SK-N-SH treated with all-trans-retinoic acid at 6 μM for 48 hours (cell line): Measurements from ENCODE around the gene AGR2.

Source experiments
- ARNTL ChIP-seq: fragments of 450-650 bp; formaldehyde crosslinking; IDR thresholded peaks from 2 replicates; pipeline ENCODE4 v1.5.0; 2020; ENCODE audit warnings: low read depth, mild to moderate bottlenecking, moderate library complexity, borderline replicate concordance
- BACH2 ChIP-seq: fragments of 250-450 bp; sonication (Bioruptor Pico); IDR thresholded peaks from 2 replicates; pipeline ENCODE4 v1.9.0; 2021; ENCODE audit warnings: mild to moderate bottlenecking, borderline replicate concordance
- RARB ChIP-seq: fragments of 250-450 bp; sonication (Bioruptor Pico); IDR thresholded peaks from 2 replicates; pipeline ENCODE4 v1.8.0; 2021; ENCODE audit warnings: mild to moderate bottlenecking, moderate library complexity
- TOX ChIP-seq: fragments of 250-450 bp; sonication (Bioruptor Pico); IDR thresholded peaks from 2 replicates; pipeline ENCODE4 v1.8.0; 2021; ENCODE audit warnings: mild to moderate bottlenecking, moderate library complexity, borderline replicate concordance
- ZFP3 ChIP-seq: fragments of 250-450 bp; sonication (Bioruptor Pico); IDR thresholded peaks from 2 replicates; pipeline ENCODE4 v1.5.0; 2020; ENCODE audit warnings: mild to moderate bottlenecking, moderate library complexity
- ZFP30 ChIP-seq: fragments of 450-650 bp; formaldehyde crosslinking; IDR thresholded peaks from 2 replicates; pipeline ENCODE4 v1.5.0; 2022; ENCODE audit warnings: mild to moderate bottlenecking, moderate library complexity
- TF ChIP-seq, protein P1 (sequence below): fragments of 250-450 bp; sonication (Bioruptor Pico); IDR thresholded peaks from 2 replicates; pipeline ENCODE4 v1.8.0; 2020; ENCODE audit warnings: mild to moderate bottlenecking, moderate library complexity, borderline replicate concordance
- TF ChIP-seq, protein P2 (sequence below): fragments of 250-450 bp; sonication (Bioruptor Pico); IDR thresholded peaks from 2 replicates; pipeline ENCODE4 v1.5.1; 2021; ENCODE audit warnings: mild to moderate bottlenecking, moderate library complexity
- TF ChIP-seq, protein P3 (sequence below): fragments of 250-450 bp; sonication (Bioruptor Pico); IDR thresholded peaks from 2 replicates; pipeline ENCODE4 v1.5.1; 2020; ENCODE audit warnings: low read depth, mild to moderate bottlenecking, moderate library complexity
- TF ChIP-seq, protein P4 (sequence below): fragments of 250-450 bp; sonication (Bioruptor Pico); IDR thresholded peaks from 2 replicates; pipeline ENCODE4 v1.8.0; 2021; ENCODE audit warnings: low read depth, mild to moderate bottlenecking, moderate library complexity, borderline replicate concordance

DNA sequence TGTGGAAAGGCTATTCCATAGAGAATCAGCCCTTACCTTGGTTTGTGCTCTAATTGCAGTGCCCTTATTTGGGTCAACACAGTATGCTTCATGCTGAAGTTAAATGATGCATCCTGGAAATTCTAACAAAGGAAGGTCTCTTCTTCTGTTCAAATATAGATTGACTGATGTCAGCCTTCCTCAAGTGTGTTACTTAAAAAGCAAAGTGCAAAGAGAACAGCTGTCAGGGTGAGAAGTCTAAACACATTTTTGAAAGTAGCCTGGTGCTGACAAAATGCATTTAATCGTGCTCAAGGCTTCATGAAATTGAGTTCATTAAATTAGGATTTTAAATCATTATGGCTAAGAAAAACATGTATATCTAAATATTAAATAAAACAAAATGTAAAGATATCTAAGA is 19.5 kb downstream of the AGR2 start:
- TF ChIP-seq, protein P1, sequence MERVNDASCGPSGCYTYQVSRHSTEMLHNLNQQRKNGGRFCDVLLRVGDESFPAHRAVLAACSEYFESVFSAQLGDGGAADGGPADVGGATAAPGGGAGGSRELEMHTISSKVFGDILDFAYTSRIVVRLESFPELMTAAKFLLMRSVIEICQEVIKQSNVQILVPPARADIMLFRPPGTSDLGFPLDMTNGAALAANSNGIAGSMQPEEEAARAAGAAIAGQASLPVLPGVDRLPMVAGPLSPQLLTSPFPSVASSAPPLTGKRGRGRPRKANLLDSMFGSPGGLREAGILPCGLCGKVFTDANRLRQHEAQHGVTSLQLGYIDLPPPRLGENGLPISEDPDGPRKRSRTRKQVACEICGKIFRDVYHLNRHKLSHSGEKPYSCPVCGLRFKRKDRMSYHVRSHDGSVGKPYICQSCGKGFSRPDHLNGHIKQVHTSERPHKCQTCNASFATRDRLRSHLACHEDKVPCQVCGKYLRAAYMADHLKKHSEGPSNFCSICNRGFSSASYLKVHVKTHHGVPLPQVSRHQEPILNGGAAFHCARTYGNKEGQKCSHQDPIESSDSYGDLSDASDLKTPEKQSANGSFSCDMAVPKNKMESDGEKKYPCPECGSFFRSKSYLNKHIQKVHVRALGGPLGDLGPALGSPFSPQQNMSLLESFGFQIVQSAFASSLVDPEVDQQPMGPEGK = no peak
- no peak for TF ChIP-seq ZFP3 (CRISPR knock-in tag)
- TF ChIP-seq BACH2 = no peak
- no peak for TF ChIP-seq TOX (CRISPR knock-in tag)
- no peak for TF ChIP-seq ZFP30 (CRISPR knock-in tag)
- TF ChIP-seq, protein P2, sequence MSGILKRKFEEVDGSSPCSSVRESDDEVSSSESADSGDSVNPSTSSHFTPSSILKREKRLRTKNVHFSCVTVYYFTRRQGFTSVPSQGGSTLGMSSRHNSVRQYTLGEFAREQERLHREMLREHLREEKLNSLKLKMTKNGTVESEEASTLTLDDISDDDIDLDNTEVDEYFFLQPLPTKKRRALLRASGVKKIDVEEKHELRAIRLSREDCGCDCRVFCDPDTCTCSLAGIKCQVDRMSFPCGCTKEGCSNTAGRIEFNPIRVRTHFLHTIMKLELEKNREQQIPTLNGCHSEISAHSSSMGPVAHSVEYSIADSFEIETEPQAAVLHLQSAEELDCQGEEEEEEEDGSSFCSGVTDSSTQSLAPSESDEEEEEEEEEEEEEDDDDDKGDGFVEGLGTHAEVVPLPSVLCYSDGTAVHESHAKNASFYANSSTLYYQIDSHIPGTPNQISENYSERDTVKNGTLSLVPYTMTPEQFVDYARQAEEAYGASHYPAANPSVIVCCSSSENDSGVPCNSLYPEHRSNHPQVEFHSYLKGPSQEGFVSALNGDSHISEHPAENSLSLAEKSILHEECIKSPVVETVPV (CRISPR knock-in tag) = no peak
- TF ChIP-seq, protein P3, sequence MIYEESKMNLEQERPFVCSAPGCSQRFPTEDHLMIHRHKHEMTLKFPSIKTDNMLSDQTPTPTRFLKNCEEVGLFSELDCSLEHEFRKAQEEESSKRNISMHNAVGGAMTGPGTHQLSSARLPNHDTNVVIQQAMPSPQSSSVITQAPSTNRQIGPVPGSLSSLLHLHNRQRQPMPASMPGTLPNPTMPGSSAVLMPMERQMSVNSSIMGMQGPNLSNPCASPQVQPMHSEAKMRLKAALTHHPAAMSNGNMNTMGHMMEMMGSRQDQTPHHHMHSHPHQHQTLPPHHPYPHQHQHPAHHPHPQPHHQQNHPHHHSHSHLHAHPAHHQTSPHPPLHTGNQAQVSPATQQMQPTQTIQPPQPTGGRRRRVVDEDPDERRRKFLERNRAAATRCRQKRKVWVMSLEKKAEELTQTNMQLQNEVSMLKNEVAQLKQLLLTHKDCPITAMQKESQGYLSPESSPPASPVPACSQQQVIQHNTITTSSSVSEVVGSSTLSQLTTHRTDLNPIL (CRISPR knock-in tag) = no peak
- no peak for TF ChIP-seq RARB
- no peak for TF ChIP-seq ARNTL (CRISPR knock-in tag)
- TF ChIP-seq, protein P4, sequence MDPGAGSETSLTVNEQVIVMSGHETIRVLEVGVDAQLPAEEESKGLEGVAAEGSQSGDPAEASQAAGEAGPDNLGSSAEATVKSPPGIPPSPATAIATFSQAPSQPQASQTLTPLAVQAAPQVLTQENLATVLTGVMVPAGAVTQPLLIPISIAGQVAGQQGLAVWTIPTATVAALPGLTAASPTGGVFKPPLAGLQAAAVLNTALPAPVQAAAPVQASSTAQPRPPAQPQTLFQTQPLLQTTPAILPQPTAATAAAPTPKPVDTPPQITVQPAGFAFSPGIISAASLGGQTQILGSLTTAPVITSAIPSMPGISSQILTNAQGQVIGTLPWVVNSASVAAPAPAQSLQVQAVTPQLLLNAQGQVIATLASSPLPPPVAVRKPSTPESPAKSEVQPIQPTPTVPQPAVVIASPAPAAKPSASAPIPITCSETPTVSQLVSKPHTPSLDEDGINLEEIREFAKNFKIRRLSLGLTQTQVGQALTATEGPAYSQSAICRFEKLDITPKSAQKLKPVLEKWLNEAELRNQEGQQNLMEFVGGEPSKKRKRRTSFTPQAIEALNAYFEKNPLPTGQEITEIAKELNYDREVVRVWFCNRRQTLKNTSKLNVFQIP (CRISPR knock-in tag) = no peak
